ENCODE measurements around the gene ZNF595. TPM values are rescaled to one million over a fixed set of nuclear protein-coding genes. Genes with fewer than 3 reads are reported as not detected.
"Not testable (repeated sequence)": the region's sequence is repeated elsewhere in the genome, so short reads cannot be mapped to it uniquely, and the experiment has no call there.

The ZNF595 gene
- 1.6 TPM for polyA plus RNA-seq (2012; ENCODE audit: insufficient read length, low read depth)

GRCh38 chr4:52804-53479 is at the start of gene ZNF595:
TSS of gene ZNF595 (plus strand) at chr4:53321. CDS start at chr4:53489, 168 bp downstream.
- not testable (repeated sequence) for TF ChIP-seq SIN3A (IDR thresholded peaks at IDR 0.05; ENCODE audit: borderline replicate concordance, insufficient read depth, low read length); FOXP2 (optimal IDR thresholded peaks at IDR 0.05; ENCODE audit: borderline replicate concordance, extremely low read depth, extremely low read length, insufficient read depth); POLR2AphosphoS5 (IDR thresholded peaks at IDR 0.05; ENCODE audit: low read depth, low read length)

GRCh38 chr4:71830-72229 is 18.7 kb downstream of the ZNF595 start:
- TF ChIP-seq SIN3A (IDR thresholded peaks at IDR 0.05; ENCODE audit: borderline replicate concordance, insufficient read depth, low read length) (no peak), POLR2AphosphoS5 (IDR thresholded peaks at IDR 0.05; ENCODE audit: low read depth, low read length) (no peak), FOXP2 (optimal IDR thresholded peaks at IDR 0.05; ENCODE audit: borderline replicate concordance, extremely low read depth, extremely low read length, insufficient read depth) (no peak), REST (IDR thresholded peaks at IDR 0.05; ENCODE audit: insufficient read depth in 1 of 2, low read depth in 2 of 2, low read length in 2 of 2) (no peak)

- TF ChIP-seq POLR2AphosphoS5 (IDR thresholded peaks at IDR 0.05; ENCODE audit: low read depth, low read length) (no peak), FOXP2 (optimal IDR thresholded peaks at IDR 0.05; ENCODE audit: borderline replicate concordance, extremely low read depth, extremely low read length, insufficient read depth) (no peak), TAF1 (IDR thresholded peaks at IDR 0.05; ENCODE audit: borderline replicate concordance, insufficient read depth, low read length) (no peak), REST (IDR thresholded peaks at IDR 0.05; ENCODE audit: insufficient read depth in 1 of 2, low read depth in 2 of 2, low read length in 2 of 2) (no peak), SIN3A (IDR thresholded peaks at IDR 0.05; ENCODE audit: borderline replicate concordance, insufficient read depth, low read length) (no peak)
Observed at GRCh38 chr4:85951-86350, 32.8 kb downstream of the ZNF595 start.

GRCh38 chr4:98386-98785 is 45.3 kb downstream of the ZNF595 start:
- TF ChIP-seq POLR2AphosphoS5 (IDR thresholded peaks at IDR 0.05; ENCODE audit: low read depth, low read length) (no peak), TAF1 (IDR thresholded peaks at IDR 0.05; ENCODE audit: borderline replicate concordance, insufficient read depth, low read length) (no peak), FOXP2 (optimal IDR thresholded peaks at IDR 0.05; ENCODE audit: borderline replicate concordance, extremely low read depth, extremely low read length, insufficient read depth) (no peak), REST (IDR thresholded peaks at IDR 0.05; ENCODE audit: insufficient read depth in 1 of 2, low read depth in 2 of 2, low read length in 2 of 2) (no peak), SIN3A (IDR thresholded peaks at IDR 0.05; ENCODE audit: borderline replicate concordance, insufficient read depth, low read length) (no peak)

GRCh38 chr4:99863-100262 is 46.7 kb downstream of the ZNF595 start:
- no peak for TF ChIP-seq REST (IDR thresholded peaks at IDR 0.05; ENCODE audit: insufficient read depth in 1 of 2, low read depth in 2 of 2, low read length in 2 of 2)
- TF ChIP-seq TAF1 (IDR thresholded peaks at IDR 0.05; ENCODE audit: borderline replicate concordance, insufficient read depth, low read length), result no peak
- TF ChIP-seq SIN3A (IDR thresholded peaks at IDR 0.05; ENCODE audit: borderline replicate concordance, insufficient read depth, low read length), result no peak
- TF ChIP-seq FOXP2 (optimal IDR thresholded peaks at IDR 0.05; ENCODE audit: borderline replicate concordance, extremely low read depth, extremely low read length, insufficient read depth), result no peak
- no peak for TF ChIP-seq POLR2AphosphoS5 (IDR thresholded peaks at IDR 0.05; ENCODE audit: low read depth, low read length)
